Gastrocnemius medialis (tissue), 4 donors: Measurements from ENCODE around the gene TXNRD1.

Experiments
- CTCF ChIP-seq, 5 experiments: fragments of 450-650 bp in 3 of 5; fragments of 200-600 bp in 2 of 5; sonication (generic) in 2 of 5; IDR thresholded peaks in 4 of 5; conservative IDR thresholded peaks in 1 of 5; 1 replicate in 4 of 5; 2 replicates in 1 of 5; pipeline ENCODE4 v1.5.1; 2016 to 2019; ENCODE audit warnings: antibody characterized with exemption in 5 of 5, mild to moderate bottlenecking in 3 of 5, moderate library complexity in 3 of 5
- POLR2A ChIP-seq, 2 donors: fragments of 450-650 bp; IDR thresholded peaks; one replicate each; pipeline ENCODE4 v1.6.1; 2017; ENCODE audit warnings: antibody characterized with exemption in 2 of 2, mild to moderate bottlenecking in 2 of 2, moderate library complexity in 2 of 2

GRCh38 chr12:104344682-104345081 lies 129.1 kb downstream of the TXNRD1 start:
- no peak for TF ChIP-seq CTCF (IDR thresholded peaks at IDR 0.05 in 4 of 5, conservative IDR thresholded peaks at IDR 0.05 in 1 of 5)
- no peak for TF ChIP-seq POLR2A (IDR thresholded peaks at IDR 0.05)
